ENCODE measurements around the gene OAS2. TPM values are rescaled to one million over a fixed set of nuclear protein-coding genes. Genes with fewer than 3 reads are reported as not detected.
A peak's percentile ranks its signal among the peaks of the same experiment; 100 is the strongest.

OAS2 gene, protein sequence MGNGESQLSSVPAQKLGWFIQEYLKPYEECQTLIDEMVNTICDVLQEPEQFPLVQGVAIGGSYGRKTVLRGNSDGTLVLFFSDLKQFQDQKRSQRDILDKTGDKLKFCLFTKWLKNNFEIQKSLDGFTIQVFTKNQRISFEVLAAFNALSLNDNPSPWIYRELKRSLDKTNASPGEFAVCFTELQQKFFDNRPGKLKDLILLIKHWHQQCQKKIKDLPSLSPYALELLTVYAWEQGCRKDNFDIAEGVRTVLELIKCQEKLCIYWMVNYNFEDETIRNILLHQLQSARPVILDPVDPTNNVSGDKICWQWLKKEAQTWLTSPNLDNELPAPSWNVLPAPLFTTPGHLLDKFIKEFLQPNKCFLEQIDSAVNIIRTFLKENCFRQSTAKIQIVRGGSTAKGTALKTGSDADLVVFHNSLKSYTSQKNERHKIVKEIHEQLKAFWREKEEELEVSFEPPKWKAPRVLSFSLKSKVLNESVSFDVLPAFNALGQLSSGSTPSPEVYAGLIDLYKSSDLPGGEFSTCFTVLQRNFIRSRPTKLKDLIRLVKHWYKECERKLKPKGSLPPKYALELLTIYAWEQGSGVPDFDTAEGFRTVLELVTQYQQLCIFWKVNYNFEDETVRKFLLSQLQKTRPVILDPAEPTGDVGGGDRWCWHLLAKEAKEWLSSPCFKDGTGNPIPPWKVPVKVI
- total RNA-seq (2.3 and 3.1 TPM in 2 replicates), polyA plus RNA-seq (1.5 and 2.2 TPM in 2 replicates), polyA minus RNA-seq (ENCODE audit: low replicate concordance) (0.08 TPM in 1 of 2 replicates, not detected in the other)
- polyA plus RNA-seq (2012): 1.0 and 1.7 TPM in 2 replicates

DNA sequence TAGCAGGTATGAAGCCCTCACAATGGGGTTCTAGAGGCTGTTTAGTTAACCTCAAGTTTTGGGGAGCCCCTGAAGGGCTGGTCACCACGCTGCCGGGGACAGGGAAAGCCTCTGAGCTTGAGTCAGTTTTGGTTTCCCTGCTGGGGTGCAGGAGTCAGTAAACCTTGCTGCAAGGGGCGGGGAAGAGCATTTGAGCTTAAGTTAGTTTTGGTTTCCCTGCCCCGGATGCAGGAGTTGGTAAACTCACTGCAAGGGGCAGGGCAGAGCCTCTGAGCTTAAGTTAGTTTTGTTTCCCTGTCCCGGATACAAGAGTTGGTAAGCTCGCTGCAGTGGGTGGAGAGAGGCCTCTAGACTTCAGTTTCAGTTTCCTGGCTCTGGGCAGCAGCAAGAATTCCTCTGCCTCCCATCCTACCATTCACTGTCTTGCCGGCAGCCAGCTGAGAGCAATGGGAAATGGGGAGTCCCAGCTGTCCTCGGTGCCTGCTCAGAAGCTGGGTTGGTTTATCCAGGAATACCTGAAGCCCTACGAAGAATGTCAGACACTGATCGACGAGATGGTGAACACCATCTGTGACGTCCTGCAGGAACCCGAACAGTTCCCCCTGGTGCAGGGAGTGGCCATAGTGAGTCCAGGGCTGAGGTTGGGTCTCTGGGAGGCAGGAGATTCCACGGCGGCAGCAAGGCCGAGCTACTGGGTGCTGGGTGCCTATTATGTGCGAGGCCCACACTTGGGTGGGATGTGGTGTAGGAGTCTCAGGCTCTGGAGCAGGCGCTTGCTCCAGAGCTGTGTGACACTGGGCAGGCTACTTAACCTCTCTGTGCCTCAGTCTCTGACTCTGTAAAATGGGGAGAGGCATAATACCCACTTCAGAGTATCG is at the start of gene OAS2:
TSS of gene OAS2 (plus strand) at position 357 of the 878 bp plus-strand sequence. CDS start at position 447, 90 bp downstream.
- H3K27me3 ChIP-seq (ENCODE audit: control insufficient read depth, insufficient read depth, low read length): no peaks in the 10 kb centered on the region
- H3K36me3 ChIP-seq (ENCODE audit: control insufficient read depth, insufficient read depth, low read length): no peaks in the 10 kb centered on the region
- H4K20me1 ChIP-seq (ENCODE audit: control insufficient read depth, extremely low read depth, insufficient read depth, low read length): no peaks in the 10 kb centered on the region
- H3K9me3 ChIP-seq (ENCODE audit: control insufficient read depth, insufficient read depth, low read depth, low read length): no peaks in the 10 kb centered on the region
- H3K9ac ChIP-seq (ENCODE audit: insufficient read depth, low read length): peak within 1 kb of the TSS; percentile 50
- H3K4me3 ChIP-seq (replicated peaks in 1 of 4; ENCODE audit: control extremely low read depth in 1 of 4, insufficient read depth in 1 of 4, low read depth in 3 of 4, low read length in 4 of 4): peak within 1 kb of the TSS in 3 of 4 experiments; percentile 39 to 54 (median 43)
- no peaks in the 10 kb centered on the region for H3K79me2 ChIP-seq (ENCODE audit: control insufficient read depth, insufficient read depth, low read length)
- peak within 1 kb of the TSS; percentile 96 for H2AFZ ChIP-seq (ENCODE audit: low read length)
- no peak for TF ChIP-seq EZH2 (IDR thresholded peaks at IDR 0.05; ENCODE audit: low read length, missing control alignments)
- TF ChIP-seq, protein P1, sequence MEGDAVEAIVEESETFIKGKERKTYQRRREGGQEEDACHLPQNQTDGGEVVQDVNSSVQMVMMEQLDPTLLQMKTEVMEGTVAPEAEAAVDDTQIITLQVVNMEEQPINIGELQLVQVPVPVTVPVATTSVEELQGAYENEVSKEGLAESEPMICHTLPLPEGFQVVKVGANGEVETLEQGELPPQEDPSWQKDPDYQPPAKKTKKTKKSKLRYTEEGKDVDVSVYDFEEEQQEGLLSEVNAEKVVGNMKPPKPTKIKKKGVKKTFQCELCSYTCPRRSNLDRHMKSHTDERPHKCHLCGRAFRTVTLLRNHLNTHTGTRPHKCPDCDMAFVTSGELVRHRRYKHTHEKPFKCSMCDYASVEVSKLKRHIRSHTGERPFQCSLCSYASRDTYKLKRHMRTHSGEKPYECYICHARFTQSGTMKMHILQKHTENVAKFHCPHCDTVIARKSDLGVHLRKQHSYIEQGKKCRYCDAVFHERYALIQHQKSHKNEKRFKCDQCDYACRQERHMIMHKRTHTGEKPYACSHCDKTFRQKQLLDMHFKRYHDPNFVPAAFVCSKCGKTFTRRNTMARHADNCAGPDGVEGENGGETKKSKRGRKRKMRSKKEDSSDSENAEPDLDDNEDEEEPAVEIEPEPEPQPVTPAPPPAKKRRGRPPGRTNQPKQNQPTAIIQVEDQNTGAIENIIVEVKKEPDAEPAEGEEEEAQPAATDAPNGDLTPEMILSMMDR (conservative IDR thresholded peaks at IDR 0.05 in 1 of 2, IDR thresholded peaks at IDR 0.05 in 1 of 2; ENCODE audit: low read depth in 1 of 2, low read length in 2 of 2): no peak
- DNase-seq (ENCODE audit: low read depth in 2 of 2): peak; percentile 15 to 41
- peak within 1 kb of the TSS; percentile 68 for H3K27ac ChIP-seq (ENCODE audit: insufficient read depth, low read length)
- peaks cover 4% of the 10 kb centered on the region for H3K4me1 ChIP-seq (ENCODE audit: control insufficient read depth, extremely low read depth, insufficient read depth, low read length)
- peak within 1 kb of the TSS; percentile 69 for H3K4me2 ChIP-seq (ENCODE audit: extremely low read depth, insufficient read depth, low read length)

DNA sequence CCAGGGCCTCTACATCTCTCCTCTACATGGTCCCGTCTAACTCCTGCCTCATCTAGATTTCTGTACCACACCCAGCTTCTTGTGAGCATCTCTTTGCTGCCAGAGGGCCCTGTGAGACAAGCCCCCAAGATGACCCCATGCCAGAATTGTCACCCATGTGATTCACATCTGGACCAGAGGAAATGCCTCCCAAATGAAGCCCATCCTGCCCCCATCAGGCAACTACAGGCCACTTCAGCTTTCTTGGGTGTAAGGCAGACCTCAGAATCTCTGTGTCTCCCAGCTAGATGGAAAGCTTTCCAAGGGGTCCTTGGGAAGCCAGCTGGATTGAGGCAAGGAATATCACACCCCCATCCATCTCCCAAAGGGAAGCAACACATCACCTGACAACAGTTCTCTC is 49.3 kb upstream of the OAS2 start:
- Histone ChIP-seq H3K9ac (ENCODE audit: insufficient read depth, low read length) (no peak overlapping the region), H3K4me2 (ENCODE audit: extremely low read depth, insufficient read depth, low read length) (no peak overlapping the region), H3K27me3 (ENCODE audit: control insufficient read depth, insufficient read depth, low read length) (no peaks in the 10 kb centered on the region), H3K4me3 (replicated peaks in 1 of 4; ENCODE audit: control extremely low read depth in 1 of 4, insufficient read depth in 1 of 4, low read depth in 3 of 4, low read length in 4 of 4) (no peak overlapping the region), H3K36me3 (ENCODE audit: control insufficient read depth, insufficient read depth, low read length) (no peaks in the 10 kb centered on the region), H3K9me3 (ENCODE audit: control insufficient read depth, insufficient read depth, low read depth, low read length) (no peaks in the 10 kb centered on the region), H3K4me1 (ENCODE audit: control insufficient read depth, extremely low read depth, insufficient read depth, low read length) (no peaks in the 10 kb centered on the region), H4K20me1 (ENCODE audit: control insufficient read depth, extremely low read depth, insufficient read depth, low read length) (no peaks in the 10 kb centered on the region), H2AFZ (ENCODE audit: low read length) (no peak overlapping the region), H3K27ac (ENCODE audit: insufficient read depth, low read length) (no peak overlapping the region), H3K79me2 (ENCODE audit: control insufficient read depth, insufficient read depth, low read length) (no peaks in the 10 kb centered on the region)
- no peak for DNase-seq (ENCODE audit: low read depth in 2 of 2)
- no peak for TF ChIP-seq EZH2 (IDR thresholded peaks at IDR 0.05; ENCODE audit: low read length, missing control alignments)
- TF ChIP-seq, protein P1 (conservative IDR thresholded peaks at IDR 0.05 in 1 of 2, IDR thresholded peaks at IDR 0.05 in 1 of 2; ENCODE audit: low read depth in 1 of 2, low read length in 2 of 2): no peak

Data from fibroblast of lung (primary cell).